ENCODE results near the gene CDH23.
"Not testable (repeated sequence)": the region's sequence is repeated elsewhere in the genome, so short reads cannot be mapped to it uniquely, and the experiment has no call there.

The CDH23 gene

DNA sequence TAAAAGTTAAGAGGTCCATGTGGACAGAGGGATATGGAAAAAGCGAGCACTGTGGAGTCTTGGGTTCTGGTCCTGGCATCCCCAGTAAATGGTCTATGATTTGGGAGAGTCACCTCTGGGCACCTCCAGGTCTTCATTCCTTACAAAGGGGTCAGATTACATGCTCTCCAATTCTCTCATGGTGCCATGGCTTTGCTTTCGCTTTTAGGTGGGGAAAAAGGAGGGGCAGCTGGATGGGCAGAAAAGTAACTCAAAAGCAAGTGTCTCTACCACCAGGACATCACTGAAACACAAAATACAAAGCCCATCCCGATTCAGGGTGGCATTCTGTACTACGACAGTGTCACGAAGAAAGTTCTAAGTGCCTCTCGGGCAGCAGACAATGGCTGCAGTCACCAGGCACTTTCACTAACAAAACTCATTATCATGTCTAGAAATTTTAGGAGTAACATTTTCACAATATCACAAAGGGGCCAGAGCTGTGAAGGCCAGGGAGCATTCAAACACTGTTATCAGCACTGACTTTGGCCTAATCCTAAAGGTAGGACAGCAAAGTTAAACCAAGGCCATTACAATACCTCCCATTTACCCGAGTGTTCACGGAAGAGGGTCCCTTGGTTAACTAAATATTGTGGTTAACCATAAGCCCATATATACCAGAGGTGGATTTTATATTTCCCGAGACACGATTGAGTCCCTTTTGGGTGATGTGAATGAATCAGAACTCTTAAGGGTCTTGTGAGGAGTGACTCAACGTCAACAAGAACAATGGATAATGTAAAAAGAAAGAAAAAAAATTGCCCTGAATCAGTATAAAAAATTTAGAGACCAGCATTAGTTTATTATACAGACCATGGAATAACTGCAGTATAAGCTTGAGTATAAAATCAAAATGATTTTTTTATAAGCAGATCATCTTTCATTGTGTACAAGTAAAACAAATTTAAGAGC lies 451.9 kb downstream of the CDH23 start:
- DNase-seq, result no peak

DNA sequence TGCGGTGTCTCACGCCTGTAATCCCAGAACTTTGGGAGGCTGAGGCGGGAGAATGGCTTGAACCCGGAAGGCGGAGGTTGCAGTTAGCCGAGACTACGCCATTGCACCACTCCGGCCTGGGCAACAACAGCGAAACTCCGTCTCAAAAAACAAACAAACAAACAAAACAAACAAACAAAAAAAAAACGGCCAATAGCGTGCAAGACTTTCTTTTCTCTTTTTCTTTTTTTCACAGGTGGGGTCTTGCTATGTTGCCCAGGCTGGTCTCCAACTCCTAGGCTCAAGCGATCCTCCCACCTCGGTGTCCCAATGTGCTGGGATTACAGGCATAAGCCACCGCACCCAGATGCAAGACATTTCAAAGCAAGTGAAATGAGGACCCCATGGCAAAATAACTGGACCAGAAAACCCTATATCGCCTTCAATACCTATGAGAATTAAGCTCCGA lies 452.8 kb downstream of the CDH23 start:
- no peak for DNase-seq

DNA sequence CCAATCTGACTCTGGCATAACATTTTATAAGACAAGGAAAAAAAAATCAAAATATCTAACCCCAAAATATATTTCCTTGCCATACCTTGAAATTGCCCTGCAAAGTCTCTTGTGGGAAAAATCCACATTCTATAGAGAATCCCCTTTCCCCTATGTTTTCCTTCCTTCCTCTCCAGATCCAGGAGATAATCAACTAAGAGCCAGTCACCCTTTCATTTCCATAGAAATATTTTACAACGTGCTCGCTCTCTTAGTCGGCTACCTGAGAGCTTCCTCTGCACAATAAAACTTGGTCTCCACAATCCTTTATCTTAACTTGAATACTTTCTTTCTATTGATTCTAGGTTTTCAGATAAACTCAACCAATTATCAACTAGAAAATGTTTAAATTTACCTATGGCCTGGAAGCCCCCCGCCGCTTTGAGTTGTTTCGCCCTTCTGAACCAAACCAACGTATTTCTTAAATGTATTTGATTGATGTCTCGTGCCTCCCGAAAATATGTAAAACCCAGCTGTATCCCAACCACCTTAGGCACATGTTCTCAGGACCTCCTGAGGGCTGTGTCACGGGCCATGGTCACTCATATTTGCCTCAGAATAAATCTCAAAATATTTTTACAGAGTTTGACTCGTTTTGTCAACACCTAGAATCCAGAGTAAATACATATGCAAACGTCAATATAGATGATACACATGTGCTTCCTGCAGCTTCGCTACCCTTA lies 453.5 kb downstream of the CDH23 start:
- no peak for DNase-seq

GRCh38 chr10:71850743-71851464 lies 454.2 kb downstream of the CDH23 start, which contains the start of gene PSAP:
PSAP (minus strand) TSS chr10:71851251; CDS start chr10:71851221, 30 bp downstream.
- peak; percentile 78 for DNase-seq

GRCh38 chr10:71851465-71852095 lies 454.9 kb downstream of the CDH23 start:
- DNase-seq, result not testable (repeated sequence)

GRCh38 chr10:71852355-71852937 lies 455.7 kb downstream of the CDH23 start:
- DNase-seq, result no peak

- DNase-seq, result no peak
These were observed 457.3 kb downstream of the CDH23 start for GRCh38 chr10:71854031-71854430.

DNA sequence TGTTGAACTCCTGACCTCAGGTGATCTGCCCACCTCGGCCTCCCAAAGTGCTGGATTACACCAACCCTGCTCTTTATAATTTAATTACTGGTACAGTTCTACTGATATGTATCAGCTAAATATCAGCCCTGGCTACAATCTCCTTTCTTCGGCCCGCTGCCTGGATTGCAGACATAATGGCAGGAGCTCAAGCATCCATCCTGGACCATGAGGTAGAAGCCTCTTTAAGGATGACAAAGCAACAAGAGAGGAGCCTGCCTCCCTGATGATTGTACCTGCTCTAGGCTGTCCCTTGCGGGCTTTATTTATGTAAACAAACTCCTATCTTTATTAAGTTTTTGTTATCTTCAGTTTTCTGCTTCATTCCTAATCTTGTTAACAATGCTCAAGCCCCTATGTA lies 459.9 kb downstream of the CDH23 start:
- DNase-seq, result no peak

- no peak for DNase-seq
These were observed 461.5 kb downstream of the CDH23 start for GRCh38 chr10:71857934-71858890.

GRCh38 chr10:71860243-71861029 lies 463.7 kb downstream of the CDH23 start:
- peak; percentile 56 for DNase-seq

- DNase-seq, result no peak
These were observed 466.5 kb downstream of the CDH23 start for GRCh38 chr10:71863203-71863602.

- no peak for DNase-seq
These were observed 468.2 kb downstream of the CDH23 start for GRCh38 chr10:71864911-71865361.

All from DMS79 treated with DMSO at 0.1 percent for 48 hours (cell line).